Gastroesophageal sphincter (tissue), 3 donors: Measurements from ENCODE around the gene ZC3H14.

Experiments used
- CTCF ChIP-seq, 4 experiments: fragments of 200-600 bp in 2 of 4; fragments of 450-650 bp in 2 of 4; sonication (generic) in 1 of 4; IDR thresholded peaks; one replicate each; pipeline ENCODE4 v1.5.1; 2017 to 2019; ENCODE audit warnings: antibody characterized with exemption in 4 of 4, mild to moderate bottlenecking in 2 of 4, moderate library complexity in 2 of 4
- POLR2A ChIP-seq, 2 donors: fragments of 450-650 bp; IDR thresholded peaks; one replicate each; pipeline ENCODE4 v1.6.1; 2017; ENCODE audit warnings: antibody characterized with exemption in 2 of 2, mild to moderate bottlenecking in 2 of 2, moderate library complexity in 1 of 2
- POLR2AphosphoS5 ChIP-seq: sonication (generic); formaldehyde crosslinking; IDR thresholded peaks from one replicate; pipeline ENCODE4 v1.6.1; 2017; ENCODE audit warnings: antibody characterized with exemption

- no peak for TF ChIP-seq CTCF (IDR thresholded peaks at IDR 0.05)
- no peak for TF ChIP-seq POLR2A (IDR thresholded peaks at IDR 0.05)
- TF ChIP-seq POLR2AphosphoS5 = no peak
These were observed 13.4 kb downstream of the ZC3H14 start for GRCh38 chr14:88576222-88576621.
